Mucosa of descending colon (tissue), 3 donors: ENCODE data around the gene MRPL38. TPM values are rescaled to one million over a fixed set of nuclear protein-coding genes. Genes with fewer than 3 reads are reported as not detected.
"Not testable (repeated sequence)": the region's sequence is repeated elsewhere in the genome, so short reads cannot be mapped to it uniquely, and the experiment has no call there.

ENCODE experiments used
- ATAC-seq: fragments of 200-7000 bp; cut with Tn5 transposase; one replicate; pipeline ENCODE4 v1.9.1; 2020; ENCODE audit warnings: mild to moderate bottlenecking, moderate library complexity
- DNase-seq, 3 donors: peaks; one replicate each; pipeline ENCODE4 v3.0.0-alpha.2; 2020
- H3K36me3 ChIP-seq: fragments of 200-600 bp; one replicate; pipeline ENCODE4 v1.8.0; 2021; ENCODE audit warnings: low read depth, mild to moderate bottlenecking
- H3K4me1 ChIP-seq: fragments of 200-600 bp; one replicate; pipeline ENCODE4 v1.8.0; 2021; ENCODE audit warnings: low read depth, mild to moderate bottlenecking
- H3K4me3 ChIP-seq: fragments of 200-600 bp; one replicate; pipeline ENCODE4 v1.8.0; 2021; ENCODE audit warnings: mild to moderate bottlenecking
- H3K9me3 ChIP-seq: fragments of 200-600 bp; one replicate; pipeline ENCODE4 v1.8.0; 2021; ENCODE audit warnings: mild to moderate bottlenecking
- intact Hi-C, 2 donors: fragments of 100-400 bp; cut with DNase I in 1 of 2; cut with micrococcal nuclease in 1 of 2; formaldehyde crosslinking; loops; one replicate each; pipeline versions ENCODE4 v1.11.0 to v1.11.1; 2022; cut with DNase I, micrococcal nuclease
- total RNA-seq, 3 donors: library from RNA; stranded (reverse); fragmentation: NEBNext Ultra II Directional in 2 of 3; extraction: Animal tissue kit (Norgen Biotek cat#: 25700) in 2 of 3; gene quantifications; one replicate each; pipeline versions ENCODE4 v1.2.1 to v1.2.4, GENCODE V29; 2021 to 2023
- TF ChIP-seq, protein P1 (sequence below): fragments of 200-600 bp; IDR thresholded peaks from one replicate; pipeline ENCODE4 v1.8.0; 2022; ENCODE audit warnings: antibody characterized with exemption, mild to moderate bottlenecking
- donor health status: DM: no; HTN: no; CAD: no; lungs with moderate emphysema.
- donor health status: DM: no; HTN: no; CAD: no.
- donor health status: DM: no; HTN: yes; CAD: no.

MRPL38 gene
- total RNA-seq, 3 donors from 2014 or later, result 87.0 to 98.0 (median 89.4) TPM

- ATAC-seq (no peak), DNase-seq (no peak)
- TF ChIP-seq, protein P1, sequence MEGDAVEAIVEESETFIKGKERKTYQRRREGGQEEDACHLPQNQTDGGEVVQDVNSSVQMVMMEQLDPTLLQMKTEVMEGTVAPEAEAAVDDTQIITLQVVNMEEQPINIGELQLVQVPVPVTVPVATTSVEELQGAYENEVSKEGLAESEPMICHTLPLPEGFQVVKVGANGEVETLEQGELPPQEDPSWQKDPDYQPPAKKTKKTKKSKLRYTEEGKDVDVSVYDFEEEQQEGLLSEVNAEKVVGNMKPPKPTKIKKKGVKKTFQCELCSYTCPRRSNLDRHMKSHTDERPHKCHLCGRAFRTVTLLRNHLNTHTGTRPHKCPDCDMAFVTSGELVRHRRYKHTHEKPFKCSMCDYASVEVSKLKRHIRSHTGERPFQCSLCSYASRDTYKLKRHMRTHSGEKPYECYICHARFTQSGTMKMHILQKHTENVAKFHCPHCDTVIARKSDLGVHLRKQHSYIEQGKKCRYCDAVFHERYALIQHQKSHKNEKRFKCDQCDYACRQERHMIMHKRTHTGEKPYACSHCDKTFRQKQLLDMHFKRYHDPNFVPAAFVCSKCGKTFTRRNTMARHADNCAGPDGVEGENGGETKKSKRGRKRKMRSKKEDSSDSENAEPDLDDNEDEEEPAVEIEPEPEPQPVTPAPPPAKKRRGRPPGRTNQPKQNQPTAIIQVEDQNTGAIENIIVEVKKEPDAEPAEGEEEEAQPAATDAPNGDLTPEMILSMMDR, result no peak
- Histone ChIP-seq H3K4me3 (no peak overlapping the region), H3K9me3 (no peaks in the 10 kb centered on the region), H3K36me3 (peaks cover 5% of the 10 kb centered on the region), H3K4me1 (peaks cover 6% of the 10 kb centered on the region)
- intact Hi-C loops, result no loop called here
Observed at GRCh38 chr17:75853433-75853832, 51.3 kb downstream of the MRPL38 start.

DNA sequence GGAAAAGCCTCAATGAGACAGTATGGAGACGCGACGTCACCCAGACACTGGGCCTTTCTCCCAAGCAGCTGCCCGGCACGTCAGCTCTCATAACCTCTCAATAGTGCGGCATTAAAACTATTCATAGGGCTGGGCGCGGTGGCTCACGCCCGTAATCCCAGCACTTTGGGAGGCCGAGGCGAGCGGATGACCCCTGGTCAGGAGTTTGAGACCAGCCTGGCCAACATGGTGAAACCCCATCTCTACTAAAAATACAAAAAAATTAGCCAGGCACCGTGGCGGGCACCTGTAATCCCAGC, 53.0 kb downstream of the MRPL38 start:
- H3K9me3 ChIP-seq, DNase-seq, ATAC-seq, intact Hi-C loops, H3K36me3 ChIP-seq, H3K4me3 ChIP-seq: not testable (repeated sequence)
- H3K4me1 ChIP-seq, result peaks cover 13% of the 10 kb centered on the region

DNA sequence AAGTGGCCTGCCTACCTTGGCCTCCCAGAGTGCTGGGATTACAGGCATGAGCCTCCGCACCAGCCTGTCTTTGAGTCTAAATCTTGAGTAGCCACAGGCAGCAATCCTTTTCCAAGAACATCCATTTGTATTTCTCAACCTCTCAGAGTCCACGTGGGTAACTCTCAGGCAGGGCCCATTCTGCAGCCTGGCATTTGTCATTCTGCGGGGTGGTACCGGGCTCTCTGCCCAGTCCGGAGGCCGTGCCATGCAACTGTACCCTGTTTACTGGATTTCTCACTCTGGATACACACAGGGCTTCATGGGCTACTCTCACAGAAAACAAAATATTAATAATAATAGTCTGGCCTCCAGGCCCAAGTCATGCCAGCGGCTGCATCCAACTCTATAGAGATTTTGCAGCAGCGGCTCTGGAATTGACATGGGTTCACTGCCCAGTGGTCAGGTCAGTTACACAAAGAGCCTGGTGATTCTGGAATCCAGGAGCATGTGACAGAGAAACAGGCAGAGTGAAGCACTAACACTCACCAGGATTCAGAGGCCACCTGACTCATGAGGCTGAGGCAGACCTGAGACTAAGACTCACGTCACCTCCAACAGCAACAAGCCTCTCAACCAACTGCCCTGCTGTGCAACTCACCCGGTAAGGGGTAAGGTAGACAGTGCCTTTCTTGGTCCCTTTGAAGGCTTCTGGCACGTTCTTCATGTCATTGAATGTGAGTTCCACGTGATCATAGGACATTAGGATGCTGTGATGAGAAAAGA, 53.6 kb downstream of the MRPL38 start:
- no peak for DNase-seq
- intact Hi-C loops, result no loop called here
- peaks cover 18% of the 10 kb centered on the region for H3K4me1 ChIP-seq

GRCh38 chr17:75849724-75850123, 55.0 kb downstream of the MRPL38 start:
- TF ChIP-seq, protein P1, result no peak
- ATAC-seq (no peak), DNase-seq (no peak)
- Histone ChIP-seq H3K36me3 (peaks cover 2% of the 10 kb centered on the region), H3K4me3 (no peak overlapping the region), H3K9me3 (no peaks in the 10 kb centered on the region), H3K4me1 (peaks cover 32% of the 10 kb centered on the region)
- intact Hi-C loops, result no loop called here

More for the DNA sequence above, 53.6 kb downstream of the MRPL38 start:
- Histone ChIP-seq H3K9me3 (no peaks in the 10 kb centered on the region), H3K4me3 (no peak overlapping the region), H3K36me3 (peaks cover 7% of the 10 kb centered on the region)
- no peak for ATAC-seq
- TF ChIP-seq, protein P1, result no peak

- TF ChIP-seq, protein P1, result no peak
- intact Hi-C loops, result no loop called here
- no peak for DNase-seq
- Histone ChIP-seq H3K4me1 (peaks cover 34% of the 10 kb centered on the region), H3K9me3 (no peaks in the 10 kb centered on the region), H3K4me3 (no peak overlapping the region), H3K36me3 (peaks cover 2% of the 10 kb centered on the region)
- ATAC-seq, result no peak
Observed at GRCh38 chr17:75849279-75849646, 55.4 kb downstream of the MRPL38 start.

Other genes with a start within 250 kb of the MRPL38 start
- 10 to 100 TPM; 29.3 to 41.9 (median 30.1) TPM for gene RECQL5, start 237.7 kb downstream of the MRPL38 start, total RNA-seq
- 10 to 100 TPM; 76.5 to 83.8 (median 76.9) TPM for gene SAP30BP, start 237.5 kb downstream of the MRPL38 start, total RNA-seq
- gene ITGB4, start 183.4 kb downstream of the MRPL38 start, total RNA-seq, result 100 to 1,000 TPM; 153 to 307 (median 246) TPM
- gene GALK1, start 139.7 kb downstream of the MRPL38 start, total RNA-seq, result 10 to 100 TPM in 2 of 3 donors, 1 to 10 TPM in 1; 7.1 to 18.2 (median 18.2) TPM
- 10 to 100 TPM; 24.5 to 27.5 (median 25.7) TPM for gene UNK, start 120.1 kb downstream of the MRPL38 start, total RNA-seq
- 10 to 100 TPM; 18.4 to 40.2 (median 23.0) TPM for gene UNC13D, start 60.5 kb downstream of the MRPL38 start, total RNA-seq
- gene WBP2, start 49.5 kb downstream of the MRPL38 start, total RNA-seq, result 100 to 1,000 TPM in 1 of 3 donors, 10 to 100 TPM in 2; 99.1 to 114 (median 99.8) TPM
- gene TRIM47, start 26.3 kb downstream of the MRPL38 start, total RNA-seq, result 10 to 100 TPM; 44.5 to 77.4 (median 53.4) TPM
- gene TRIM65, start 7.9 kb downstream of the MRPL38 start, total RNA-seq, result 10 to 100 TPM; 13.7 to 23.8 (median 15.4) TPM
- gene FBF1, start 36.2 kb upstream of the MRPL38 start, total RNA-seq, result 10 to 100 TPM in 1 of 3 donors, 1 to 10 TPM in 2; 5.2 to 13.6 (median 5.5) TPM
- gene ACOX1, start 74.3 kb upstream of the MRPL38 start, total RNA-seq, result 100 to 1,000 TPM; 128 to 272 (median 154) TPM
- gene TEN1, start 74.4 kb upstream of the MRPL38 start, total RNA-seq, result 10 to 100 TPM; 16.1 to 36.4 (median 23.1) TPM
- 10 to 100 TPM in 2 of 3 donors, 1 to 10 TPM in 1; 7.9 to 16.8 (median 12.5) TPM for gene CDK3, start 96.0 kb upstream of the MRPL38 start, total RNA-seq
- 10 to 100 TPM; 13.3 to 22.6 (median 16.3) TPM for gene EVPL, start 122.4 kb upstream of the MRPL38 start, total RNA-seq
- 10 to 100 TPM; 47.3 to 86.6 (median 53.0) TPM for gene SRP68, start 167.6 kb upstream of the MRPL38 start, total RNA-seq
- 1 to 10 TPM in 1 of 3 donors, not detected in 2; 4.2 TPM for gene GALR2, start 169.9 kb upstream of the MRPL38 start, total RNA-seq
- 1 to 10 TPM in 1 of 3 donors, not detected in 2; 1.4 TPM for gene ZACN, start 174.3 kb upstream of the MRPL38 start, total RNA-seq
- 100 to 1,000 TPM in 2 of 3 donors, 10 to 100 TPM in 1; 91.0 to 145 (median 142) TPM for gene EXOC7, start 198.9 kb upstream of the MRPL38 start, total RNA-seq
- 1 to 10 TPM in 1 of 3 donors, under 1 TPM in 2; 0.16 to 2.2 (median 0.52) TPM for gene FOXJ1, start 236.4 kb upstream of the MRPL38 start, total RNA-seq